HFF-Myc (cell line): ENCODE measurements around the gene CXXC4.

ENCODE experiments used
- DNase-seq: peaks from one replicate; pipeline ENCODE4 v3.0.0-alpha.2; 2011; ENCODE audit warnings: low read depth; ENCODE audit errors: extremely low read depth
- H3K4me3 ChIP-seq: replicated peaks from 2 replicates; pipeline ENCODE4 v1.5.1; 2011; ENCODE audit warnings: low read depth, mild to moderate bottlenecking, control low read depth, low read length
- CTCF ChIP-seq: IDR thresholded peaks from 2 replicates; pipeline ENCODE4 v1.5.1; 2012; ENCODE audit warnings: mild to moderate bottlenecking, low read depth, low read length, control low read depth; ENCODE audit errors: missing control alignments

Gene CXXC4

GRCh38 chr4:104470770-104471169 is 23.9 kb downstream of the CXXC4 start:
- H3K4me3 ChIP-seq: no peak overlapping the region
- no peak for TF ChIP-seq CTCF

GRCh38 chr4:104469794-104470193 is 24.9 kb downstream of the CXXC4 start:
- no peak overlapping the region for H3K4me3 ChIP-seq
- no peak for DNase-seq
- no peak for TF ChIP-seq CTCF

More at GRCh38 chr4:104470770-104471169, 23.9 kb downstream of the CXXC4 start:
- DNase-seq: no peak

GRCh38 chr4:104465619-104466018 is 29.1 kb downstream of the CXXC4 start:
- no peak for TF ChIP-seq CTCF
- H3K4me3 ChIP-seq: no peak overlapping the region
- no peak for DNase-seq

GRCh38 chr4:104465201-104465600 is 29.5 kb downstream of the CXXC4 start:
- no peak for TF ChIP-seq CTCF
- DNase-seq: no peak
- H3K4me3 ChIP-seq: no peak overlapping the region

- no peak overlapping the region for H3K4me3 ChIP-seq
- TF ChIP-seq CTCF: no peak
- no peak for DNase-seq
Measured at GRCh38 chr4:104462641-104463040, 32.1 kb downstream of the CXXC4 start.

GRCh38 chr4:104457308-104457981 is 37.2 kb downstream of the CXXC4 start:
- no peak for DNase-seq
- H3K4me3 ChIP-seq: no peak overlapping the region
- no peak for TF ChIP-seq CTCF

GRCh38 chr4:104451573-104451972 is 43.1 kb downstream of the CXXC4 start:
- DNase-seq: no peak
- no peak overlapping the region for H3K4me3 ChIP-seq
- no peak for TF ChIP-seq CTCF
